Astrocyte of the spinal cord (primary cell): Measurements from ENCODE around the gene RNF180.

Experiments
- DNase-seq: peaks from one replicate; pipeline ENCODE4 v3.0.0; 2011; ENCODE audit warnings: low read depth, low spot score
- H3K4me3 ChIP-seq: 2 replicates; pipeline ENCODE4 v1.5.1; 2011; ENCODE audit warnings: low read depth, mild to moderate bottlenecking, low read length, moderate library complexity
- in situ Hi-C: cut with HindIII; loops from 2 replicates; pipeline ENCODE4 v1.10.0; 2017; ENCODE audit warnings: low sequenced_read_pairs
- TF ChIP-seq, protein P1 (sequence below): IDR thresholded peaks from 2 replicates; pipeline ENCODE4 v1.5.1; 2012; ENCODE audit warnings: low read depth, mild to moderate bottlenecking, low read length, inconsistent platforms

The RNF180 gene

DNA sequence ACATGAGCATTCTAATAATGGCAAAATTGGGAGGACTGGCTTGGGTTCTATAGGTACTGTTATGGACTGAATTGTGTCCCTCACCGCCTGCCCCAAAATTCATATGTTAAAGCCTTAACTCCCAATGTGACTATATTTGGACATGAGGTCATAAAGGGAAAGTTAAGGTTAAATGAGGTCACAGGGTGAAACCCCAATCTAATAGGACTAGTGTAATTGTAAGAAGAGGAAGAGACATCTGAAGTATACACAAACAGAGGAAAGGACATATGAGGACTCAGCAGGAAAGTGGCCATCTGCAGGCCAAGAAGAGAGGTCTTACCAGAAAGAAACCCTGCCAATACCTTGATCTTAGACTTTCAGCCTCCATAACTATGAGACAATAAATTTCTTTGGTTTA, 23.1 kb downstream of the RNF180 start:
- TF ChIP-seq, protein P1, sequence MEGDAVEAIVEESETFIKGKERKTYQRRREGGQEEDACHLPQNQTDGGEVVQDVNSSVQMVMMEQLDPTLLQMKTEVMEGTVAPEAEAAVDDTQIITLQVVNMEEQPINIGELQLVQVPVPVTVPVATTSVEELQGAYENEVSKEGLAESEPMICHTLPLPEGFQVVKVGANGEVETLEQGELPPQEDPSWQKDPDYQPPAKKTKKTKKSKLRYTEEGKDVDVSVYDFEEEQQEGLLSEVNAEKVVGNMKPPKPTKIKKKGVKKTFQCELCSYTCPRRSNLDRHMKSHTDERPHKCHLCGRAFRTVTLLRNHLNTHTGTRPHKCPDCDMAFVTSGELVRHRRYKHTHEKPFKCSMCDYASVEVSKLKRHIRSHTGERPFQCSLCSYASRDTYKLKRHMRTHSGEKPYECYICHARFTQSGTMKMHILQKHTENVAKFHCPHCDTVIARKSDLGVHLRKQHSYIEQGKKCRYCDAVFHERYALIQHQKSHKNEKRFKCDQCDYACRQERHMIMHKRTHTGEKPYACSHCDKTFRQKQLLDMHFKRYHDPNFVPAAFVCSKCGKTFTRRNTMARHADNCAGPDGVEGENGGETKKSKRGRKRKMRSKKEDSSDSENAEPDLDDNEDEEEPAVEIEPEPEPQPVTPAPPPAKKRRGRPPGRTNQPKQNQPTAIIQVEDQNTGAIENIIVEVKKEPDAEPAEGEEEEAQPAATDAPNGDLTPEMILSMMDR = no peak
- in situ Hi-C loops = no loop called here
- H3K4me3 ChIP-seq = no peak overlapping the region
- DNase-seq = no peak

DNA sequence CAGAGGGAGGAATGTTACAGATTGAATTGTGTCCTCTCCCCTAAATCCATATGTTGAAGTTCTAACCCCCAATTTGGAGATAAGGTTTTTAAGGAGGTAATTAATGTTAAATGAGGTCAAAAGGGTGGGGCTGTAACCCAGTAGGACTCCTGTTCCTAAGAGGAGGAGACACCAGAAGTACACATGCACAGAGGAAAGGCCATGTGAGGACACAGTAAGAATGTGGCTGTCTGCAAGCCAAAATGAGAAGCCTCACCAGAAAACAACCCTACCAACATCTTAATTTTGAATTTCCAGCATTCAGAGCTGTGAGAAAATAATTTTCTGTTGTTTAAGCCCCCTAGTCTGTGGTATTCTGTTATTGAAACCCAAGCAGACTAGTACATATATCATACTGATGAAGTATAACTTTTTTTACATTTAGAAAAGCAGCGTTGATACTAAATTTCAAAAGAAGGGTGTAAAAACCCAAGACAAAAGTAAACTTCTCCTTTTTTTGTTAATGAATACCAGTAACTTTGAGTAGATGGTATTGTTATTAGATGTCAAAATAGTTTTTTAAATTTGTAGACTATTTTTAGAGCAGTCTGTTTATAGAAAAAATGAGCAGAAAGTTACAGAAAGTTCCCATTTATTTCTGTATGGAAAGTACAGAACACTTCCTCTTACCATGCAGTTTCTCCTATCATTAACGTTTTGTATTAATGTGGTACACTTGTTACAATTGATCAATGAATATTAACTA, 25.1 kb downstream of the RNF180 start:
- no peak for DNase-seq
- TF ChIP-seq, protein P1 = no peak
- H3K4me3 ChIP-seq = no peak overlapping the region
- in situ Hi-C loops = no loop called here

DNA sequence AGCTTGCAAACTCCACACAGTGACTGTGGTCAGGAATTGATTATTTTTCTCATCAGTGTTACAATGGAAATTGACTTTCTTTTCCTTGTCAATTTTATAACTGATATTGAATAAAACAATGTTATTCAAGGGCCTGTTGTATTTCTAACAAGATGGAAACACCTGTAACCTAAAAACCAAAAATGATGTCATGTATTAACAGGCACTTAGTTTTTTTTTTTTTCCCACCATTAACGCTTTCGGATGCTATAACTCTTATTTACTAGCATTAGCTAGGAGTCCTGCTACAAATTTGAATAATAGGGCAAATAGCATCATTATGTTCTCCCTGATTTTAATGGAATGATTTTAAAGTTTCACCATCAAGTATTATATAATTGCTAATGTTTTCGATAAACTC, 30.3 kb downstream of the RNF180 start:
- TF ChIP-seq, protein P1 = no peak
- DNase-seq = no peak
- in situ Hi-C loops = no loop called here
- no peak overlapping the region for H3K4me3 ChIP-seq

DNA sequence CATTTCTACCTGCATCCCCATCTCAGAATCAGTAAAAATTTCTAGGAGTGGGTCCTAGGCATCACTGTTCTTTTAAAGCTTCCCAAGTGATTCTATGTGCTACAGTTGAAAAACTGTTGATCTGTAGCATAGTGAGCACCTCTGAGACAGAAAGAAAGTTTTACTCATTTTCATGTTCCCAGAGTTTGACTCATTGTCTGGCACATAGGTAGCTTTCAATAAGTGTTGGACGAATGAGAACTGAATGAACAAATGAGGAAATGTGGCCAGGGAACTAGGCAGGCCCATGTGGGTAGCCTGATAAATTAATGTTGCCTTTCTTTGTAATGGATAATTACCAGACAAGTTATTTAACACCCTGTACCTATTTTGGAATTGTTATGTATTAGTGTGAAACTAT, 33.8 kb downstream of the RNF180 start:
- TF ChIP-seq, protein P1 = no peak
- DNase-seq = no peak
- no peak overlapping the region for H3K4me3 ChIP-seq
- in situ Hi-C loops = no loop called here

DNA sequence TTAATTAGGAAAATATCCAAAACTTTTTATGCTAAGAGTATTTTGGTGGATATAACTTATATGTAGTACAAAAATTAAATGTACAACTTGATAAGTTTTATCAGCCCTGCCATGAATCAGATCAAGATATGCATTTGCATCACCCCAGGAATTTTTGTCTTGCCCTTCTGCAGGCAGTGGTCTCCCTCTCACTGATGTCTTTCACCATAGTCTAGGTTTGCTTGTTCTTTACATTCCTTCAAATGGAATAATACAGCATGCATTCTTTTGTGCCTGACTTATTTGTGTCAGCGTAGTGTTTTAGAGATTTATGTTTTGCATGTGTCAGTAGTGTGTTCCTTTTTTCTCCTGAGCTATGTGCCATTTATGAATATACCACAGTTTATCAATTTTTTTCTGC, 36.4 kb downstream of the RNF180 start:
- DNase-seq = no peak
- TF ChIP-seq, protein P1 = no peak
- in situ Hi-C loops = no loop called here
- H3K4me3 ChIP-seq = no peak overlapping the region

DNA sequence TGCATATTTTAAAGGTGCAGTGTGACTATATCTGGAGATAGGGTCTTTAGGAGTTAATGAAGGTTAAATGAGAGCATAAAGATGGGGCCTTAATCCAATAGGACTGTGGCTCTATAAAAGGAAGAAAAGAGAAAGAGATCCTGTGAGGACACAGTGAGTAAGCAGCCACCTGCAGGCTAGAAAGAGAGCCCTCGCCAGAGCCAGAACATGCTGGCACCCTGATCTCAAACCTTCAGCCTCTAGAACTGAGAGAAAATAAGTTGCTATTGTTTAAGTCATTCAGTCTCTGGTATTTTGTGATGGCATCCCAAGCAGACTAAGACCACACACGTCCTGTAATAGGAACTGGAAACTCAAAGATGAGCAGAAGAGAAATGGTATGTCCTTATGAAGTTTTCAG, 41.0 kb downstream of the RNF180 start:
- TF ChIP-seq, protein P1 = peak; percentile 10
- in situ Hi-C loops = no loop called here
- peak; percentile 2 for DNase-seq
- no peak overlapping the region for H3K4me3 ChIP-seq

DNA sequence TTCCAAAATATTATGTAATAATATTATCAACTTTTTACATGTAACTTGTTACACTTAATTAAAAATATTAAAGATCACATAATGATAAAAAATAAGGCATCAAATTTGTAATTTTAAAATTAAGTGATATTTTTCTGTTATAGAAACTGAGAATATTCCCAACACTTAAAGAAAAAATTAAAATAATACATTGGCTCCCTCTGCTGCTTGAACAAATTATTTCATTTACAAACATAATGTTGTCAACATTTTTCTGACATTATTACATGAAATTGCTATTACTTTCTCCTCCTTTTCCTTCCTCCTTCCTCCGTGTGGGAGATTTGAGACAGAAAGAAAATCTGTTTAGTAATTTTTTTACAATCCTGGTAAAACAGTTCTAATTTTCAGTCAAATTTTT, 42.3 kb downstream of the RNF180 start:
- DNase-seq = peak; percentile 42
- H3K4me3 ChIP-seq = no peak overlapping the region
- in situ Hi-C loops = no loop called here
- TF ChIP-seq, protein P1 = no peak
